Liver (tissue), 9 donors: ENCODE results near the gene PLA2G6. TPM values are rescaled to one million over a fixed set of nuclear protein-coding genes. Genes with fewer than 3 reads are reported as not detected.

ENCODE experiments used
- DNase-seq: peaks from one replicate; pipeline ENCODE4 v3.0.0-alpha.2; 2017; ENCODE audit warnings: low spot score
- H3K27ac ChIP-seq, 2 donors: one replicate each; pipeline ENCODE4 v1.7.0; 2013; ENCODE audit warnings: inconsistent platforms in 2 of 2, low read length in 2 of 2, control low read depth in 1 of 2, low read depth in 1 of 2, mild to moderate bottlenecking in 1 of 2
- H3K27me3 ChIP-seq, 4 donors: one replicate each; pipeline versions ENCODE4 v1.6.1 to v1.7.0; 2013; ENCODE audit warnings: low read length in 3 of 4, inconsistent platforms in 1 of 4, mild to moderate bottlenecking in 1 of 4, moderate library complexity in 1 of 4; ENCODE audit not compliant: control insufficient read depth in 4 of 4, insufficient read depth in 4 of 4
- H3K36me3 ChIP-seq, 4 donors: one replicate each; pipeline versions ENCODE4 v1.6.1 to v1.7.0; 2013; ENCODE audit warnings: low read length in 3 of 4, mild to moderate bottlenecking in 3 of 4, low read depth in 1 of 4, moderate library complexity in 1 of 4; ENCODE audit not compliant: control insufficient read depth in 4 of 4, insufficient read depth in 3 of 4
- H3K4me1 ChIP-seq, 4 donors: one replicate each; pipeline versions ENCODE4 v1.6.1 to v1.7.0; 2013; ENCODE audit warnings: low read length in 3 of 4, mild to moderate bottlenecking in 3 of 4, moderate library complexity in 1 of 4; ENCODE audit not compliant: control insufficient read depth in 4 of 4, insufficient read depth in 4 of 4
- H3K4me3 ChIP-seq, 3 donors: one replicate each; pipeline versions ENCODE4 v1.6.1 to v1.7.0; 2013; ENCODE audit warnings: low read length in 3 of 3, control low read depth in 1 of 3, low read depth in 1 of 3, mild to moderate bottlenecking in 1 of 3
- H3K9ac ChIP-seq, 2 donors: one replicate each; pipeline ENCODE4 v1.7.0; 2013; ENCODE audit warnings: low read length in 2 of 2, mild to moderate bottlenecking in 2 of 2, moderate library complexity in 2 of 2, control low read depth in 1 of 2, low read depth in 1 of 2
- H3K9me3 ChIP-seq, 4 donors: one replicate each; pipeline versions ENCODE4 v1.6.1 to v1.7.0; 2013; ENCODE audit warnings: low read length in 3 of 4; ENCODE audit not compliant: control insufficient read depth in 4 of 4
- CTCF ChIP-seq: fragments of 150-350 bp; IDR thresholded peaks from 2 replicates; pipeline ENCODE4 v1.5.1; 2017; ENCODE audit warnings: improper control_type of control experiment, low read depth, low read length; ENCODE audit not compliant: missing input control
- EGR1 ChIP-seq, 2 donors: IDR thresholded peaks; 2 replicates each; pipeline ENCODE4 v1.6.1; 2016 to 2018; ENCODE audit warnings: antibody characterized with exemption in 2 of 2, low read depth in 2 of 2
- FOXA1 ChIP-seq: IDR thresholded peaks from 2 replicates; pipeline ENCODE4 v1.6.1; 2016; ENCODE audit warnings: antibody characterized with exemption
- GABPA ChIP-seq, 2 donors: IDR thresholded peaks in 1 of 2; conservative IDR thresholded peaks in 1 of 2; 2 replicates each; pipeline ENCODE4 v1.6.1; 2016; ENCODE audit warnings: antibody characterized with exemption in 2 of 2, mild to moderate bottlenecking in 1 of 2, moderate library complexity in 1 of 2
- HNF4A ChIP-seq, 2 donors: conservative IDR thresholded peaks; 2 replicates each; pipeline ENCODE4 v1.6.1; 2016; ENCODE audit warnings: antibody characterized with exemption in 2 of 2, mild to moderate bottlenecking in 2 of 2
- HNF4G ChIP-seq: IDR thresholded peaks from 2 replicates; pipeline ENCODE4 v1.6.1; 2016; ENCODE audit warnings: antibody characterized with exemption
- JUND ChIP-seq, 2 donors: IDR thresholded peaks; 2 replicates each; pipeline ENCODE4 v1.6.1; 2016; ENCODE audit warnings: antibody characterized with exemption in 2 of 2
- NR2F2 ChIP-seq: IDR thresholded peaks from 2 replicates; pipeline ENCODE4 v1.6.1; 2016; ENCODE audit warnings: antibody characterized with exemption
- RAD21 ChIP-seq, 2 donors: IDR thresholded peaks; 2 replicates each; pipeline ENCODE4 v1.6.1; 2016; ENCODE audit warnings: antibody characterized with exemption in 2 of 2, mild to moderate bottlenecking in 2 of 2
- REST ChIP-seq: IDR thresholded peaks from 2 replicates; pipeline ENCODE4 v1.6.1; 2016; ENCODE audit warnings: antibody characterized with exemption, mild to moderate bottlenecking
- YY1 ChIP-seq: IDR thresholded peaks from 2 replicates; pipeline ENCODE4 v1.6.1; 2016; ENCODE audit warnings: antibody characterized with exemption, mild to moderate bottlenecking
- ZBTB33 ChIP-seq: IDR thresholded peaks from 2 replicates; pipeline ENCODE4 v1.6.1; 2016; ENCODE audit warnings: antibody characterized with exemption
- WGBS: extraction: QIAGEN DNeasy Blood & Tissue Kit; methylation state at CpG from one replicate; pipeline ENCODE4 v1.1.7; 2013; 5-methylcytosine and 5-hydroxymethylcytosine counted together
- polyA plus RNA-seq, 2 donors: library from polyadenylated mRNA; stranded (reverse) in 1 of 2; unstranded in 1 of 2; fragments of 200-250 nt in 1 of 2; fragments of >200 nt in 1 of 2; fragmentation: Nextera tagmentation in 1 of 2; extraction: Ambion mirVana in 1 of 2; gene quantifications; one replicate each; pipeline versions ENCODE4 v1.2.1 to v1.2.3, GENCODE V29; 2013 to 2015
- total RNA-seq, 2 donors: library from RNA; depleted of rRNA; stranded (reverse); fragments of >200 nt; gene quantifications; one replicate each; pipeline ENCODE4 v1.2.3, GENCODE V29; 2014
- TF ChIP-seq, protein P1 (sequence below): IDR thresholded peaks from 2 replicates; pipeline ENCODE4 v1.6.1; 2016; ENCODE audit warnings: antibody characterized with exemption
- donor health status: healthy.
- donor health status: healthy.
- donor health status: healthy.
- donor health status: healthy.
- donor health status: healthy.

Gene PLA2G6
- total and polyA plus RNA-seq, 4 donors = 5.7 to 9.0 (median 7.2) TPM

DNA sequence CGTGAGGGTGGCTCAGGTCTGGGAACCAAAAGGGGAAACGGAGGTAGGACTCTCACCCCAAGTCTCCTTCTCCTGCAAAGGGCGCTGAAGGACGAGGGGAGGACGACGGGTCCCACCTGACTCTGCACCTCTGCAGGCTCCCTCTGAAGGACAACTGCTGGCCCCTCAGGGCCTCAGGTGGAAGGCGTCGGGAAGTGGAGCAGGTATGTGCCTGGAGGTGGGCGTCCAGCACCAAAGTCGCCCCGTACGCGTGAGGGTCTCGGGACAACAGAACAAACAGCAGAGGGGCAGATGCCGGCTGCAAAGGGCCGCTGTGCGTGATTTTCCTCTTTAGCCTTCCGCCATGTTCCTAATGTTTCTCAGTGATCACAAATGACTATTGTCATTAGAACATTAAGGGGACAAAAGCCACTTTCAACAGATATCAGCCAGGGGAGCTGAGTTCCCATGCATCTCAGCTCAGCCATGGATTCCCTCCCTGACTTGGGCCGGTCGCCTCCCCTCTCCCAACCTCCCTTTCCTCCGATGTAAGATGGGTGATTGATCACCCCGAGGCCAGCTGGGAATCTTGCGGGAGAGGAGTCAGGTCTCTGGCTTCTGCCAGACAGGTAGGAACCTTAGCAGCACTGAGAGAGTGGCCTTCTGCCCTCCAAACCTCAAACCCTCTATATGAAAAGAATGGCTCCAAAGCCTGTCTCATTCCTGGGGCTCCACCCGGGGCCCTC is 98.5 kb downstream of the PLA2G6 start:
- TF ChIP-seq FOXA1 = no peak
- TF ChIP-seq, protein P1, sequence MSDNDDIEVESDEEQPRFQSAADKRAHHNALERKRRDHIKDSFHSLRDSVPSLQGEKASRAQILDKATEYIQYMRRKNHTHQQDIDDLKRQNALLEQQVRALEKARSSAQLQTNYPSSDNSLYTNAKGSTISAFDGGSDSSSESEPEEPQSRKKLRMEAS = no peak
- TF ChIP-seq REST = no peak
- TF ChIP-seq CTCF = no peak
- no peak for TF ChIP-seq EGR1 (IDR thresholded peaks at IDR 0.05; ENCODE audit: low read depth in 2 of 2)
- TF ChIP-seq JUND (IDR thresholded peaks at IDR 0.05) = no peak
- no peak for TF ChIP-seq GABPA (IDR thresholded peaks at IDR 0.05 in 1 of 2, conservative IDR thresholded peaks at IDR 0.05 in 1 of 2)
- TF ChIP-seq NR2F2 = no peak
- no peak for TF ChIP-seq RAD21 (IDR thresholded peaks at IDR 0.05)
- no peaks in the 10 kb centered on the region for H3K27me3 ChIP-seq
- peaks cover 4 to 17% (median 14%) of the 10 kb centered on the region in 4 donors for H3K4me1 ChIP-seq
- H3K27ac ChIP-seq = no peak overlapping the region
- no peak overlapping the region for H3K4me3 ChIP-seq
- 73% methylated on average over 24 of the region's 24 CpGs for WGBS
- H3K9ac ChIP-seq = no peak overlapping the region
- no peak for DNase-seq
- H3K36me3 ChIP-seq = no peaks in the 10 kb centered on the region
- H3K9me3 ChIP-seq = no peaks in the 10 kb centered on the region

GRCh38 chr22:38081941-38082828 is 99.4 kb downstream of the PLA2G6 start:
- no peaks in the 10 kb centered on the region for H3K36me3 ChIP-seq
- no peak overlapping the region for H3K27ac ChIP-seq
- no peak for TF ChIP-seq HNF4G
- TF ChIP-seq YY1 = no peak
- TF ChIP-seq JUND (IDR thresholded peaks at IDR 0.05) = no peak
- no peak for TF ChIP-seq ZBTB33
- no peak for TF ChIP-seq REST
- no peak for TF ChIP-seq HNF4A (conservative IDR thresholded peaks at IDR 0.05)
- TF ChIP-seq, protein P1 = no peak
- no peak for TF ChIP-seq FOXA1
- H3K4me3 ChIP-seq = no peak overlapping the region
- H3K4me1 ChIP-seq = peaks cover 4 to 17% (median 14%) of the 10 kb centered on the region in 4 donors
- 23% methylated on average over 52 of the region's 52 CpGs for WGBS
- DNase-seq = no peak
- H3K27me3 ChIP-seq = no peaks in the 10 kb centered on the region
- no peak overlapping the region for H3K9ac ChIP-seq
- H3K9me3 ChIP-seq = no peaks in the 10 kb centered on the region
